A204.1 (cell line): ENCODE data around the gene PNPLA1.

Source experiments
- FAIRE-seq: peaks from 2 replicates; lab custom pipeline; 2012; peaks lifted over from hg19 to GRCh38; lab: Jason Lieb, UNC

Gene PNPLA1

DNA sequence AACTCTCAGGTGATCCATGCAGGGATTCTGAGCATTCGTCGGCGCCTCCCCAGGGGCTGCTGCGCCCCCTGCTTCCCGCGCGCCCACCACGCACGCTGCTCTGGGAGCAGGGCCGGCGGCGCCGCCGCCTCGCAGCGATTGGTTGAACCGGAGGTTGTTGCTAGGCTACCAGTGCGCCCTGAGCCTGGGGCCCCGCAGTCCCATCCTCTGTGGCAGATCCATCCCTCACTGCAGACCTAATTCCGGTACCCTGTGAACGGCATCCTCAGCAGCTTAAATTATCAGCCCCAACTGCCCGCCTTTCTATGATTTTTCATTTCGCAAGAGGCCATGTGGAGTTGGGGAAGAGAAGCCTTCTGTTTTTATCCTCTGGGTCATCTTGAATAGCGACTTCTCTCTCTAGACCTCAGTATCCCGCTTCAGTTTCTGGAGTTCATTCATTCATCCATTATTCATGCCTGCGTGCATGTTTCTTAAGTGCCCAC is 15.4 kb downstream of the PNPLA1 start:
- FAIRE-seq: no peak

DNA sequence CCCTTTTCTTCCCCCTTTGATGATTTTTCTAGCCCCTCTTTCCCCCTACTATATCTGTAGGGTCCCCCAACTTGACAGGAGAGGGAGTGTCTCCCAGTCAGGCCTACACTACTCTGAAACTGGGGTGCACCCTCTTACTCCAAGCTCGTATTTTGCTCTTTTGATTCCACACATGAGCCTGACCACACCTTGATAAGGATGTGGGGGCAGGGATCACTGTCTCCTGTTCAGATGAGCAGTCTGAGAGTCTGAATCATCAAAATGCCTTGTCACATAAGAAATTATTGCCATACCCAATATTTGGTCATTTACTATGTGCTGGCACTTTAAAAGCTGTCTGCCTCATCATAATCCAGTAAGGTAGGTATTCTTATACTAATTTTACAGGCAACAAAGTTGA is 15.9 kb downstream of the PNPLA1 start:
- FAIRE-seq: no peak

DNA sequence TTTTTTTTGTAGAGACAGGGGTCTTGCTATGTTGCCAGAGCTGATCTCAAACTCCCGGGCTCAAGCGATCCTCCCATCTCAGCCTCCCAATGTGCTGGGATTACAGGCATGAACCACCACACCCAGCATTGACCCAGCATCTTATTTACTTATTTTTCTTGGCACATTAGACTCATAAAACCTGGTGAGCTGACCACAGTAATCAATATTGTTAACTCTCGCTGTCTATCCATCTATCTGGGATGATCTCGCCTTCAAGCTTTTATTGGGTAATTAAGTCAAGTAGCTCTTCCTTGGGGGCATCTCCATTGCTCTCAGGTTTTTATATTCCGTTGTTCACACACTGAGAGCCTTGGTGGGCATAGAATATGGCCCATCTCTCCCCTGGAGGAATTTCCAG is 17.0 kb downstream of the PNPLA1 start:
- no peak for FAIRE-seq

DNA sequence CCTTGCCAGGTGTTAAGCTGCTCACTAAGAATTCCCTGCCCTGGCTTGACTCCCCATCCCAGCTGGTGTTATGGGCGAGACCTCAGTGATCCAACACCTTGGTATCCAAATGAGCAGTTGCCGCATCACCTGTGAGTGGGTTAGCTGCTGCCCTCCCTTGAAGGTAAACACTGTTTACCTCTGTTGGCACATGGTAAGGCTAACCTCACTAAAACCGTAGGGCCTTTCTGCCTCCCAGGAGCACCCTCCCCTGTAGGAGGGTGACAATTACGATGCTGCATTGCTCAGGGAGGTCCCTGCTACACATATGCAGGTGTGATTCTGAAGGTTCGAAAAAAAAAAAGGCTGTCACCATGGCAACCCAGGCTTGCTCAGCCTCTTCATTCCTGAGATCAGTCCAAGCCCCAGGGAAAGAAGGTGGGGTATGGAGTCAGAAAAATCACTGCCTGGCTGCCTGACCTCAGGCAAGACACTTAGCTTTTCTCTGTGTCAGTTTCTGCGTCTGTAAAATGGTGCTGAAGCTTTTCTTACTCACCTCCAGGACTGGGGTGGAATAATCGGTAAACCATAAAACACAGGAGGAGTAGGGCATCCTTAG is 19.5 kb downstream of the PNPLA1 start:
- FAIRE-seq: no peak

DNA sequence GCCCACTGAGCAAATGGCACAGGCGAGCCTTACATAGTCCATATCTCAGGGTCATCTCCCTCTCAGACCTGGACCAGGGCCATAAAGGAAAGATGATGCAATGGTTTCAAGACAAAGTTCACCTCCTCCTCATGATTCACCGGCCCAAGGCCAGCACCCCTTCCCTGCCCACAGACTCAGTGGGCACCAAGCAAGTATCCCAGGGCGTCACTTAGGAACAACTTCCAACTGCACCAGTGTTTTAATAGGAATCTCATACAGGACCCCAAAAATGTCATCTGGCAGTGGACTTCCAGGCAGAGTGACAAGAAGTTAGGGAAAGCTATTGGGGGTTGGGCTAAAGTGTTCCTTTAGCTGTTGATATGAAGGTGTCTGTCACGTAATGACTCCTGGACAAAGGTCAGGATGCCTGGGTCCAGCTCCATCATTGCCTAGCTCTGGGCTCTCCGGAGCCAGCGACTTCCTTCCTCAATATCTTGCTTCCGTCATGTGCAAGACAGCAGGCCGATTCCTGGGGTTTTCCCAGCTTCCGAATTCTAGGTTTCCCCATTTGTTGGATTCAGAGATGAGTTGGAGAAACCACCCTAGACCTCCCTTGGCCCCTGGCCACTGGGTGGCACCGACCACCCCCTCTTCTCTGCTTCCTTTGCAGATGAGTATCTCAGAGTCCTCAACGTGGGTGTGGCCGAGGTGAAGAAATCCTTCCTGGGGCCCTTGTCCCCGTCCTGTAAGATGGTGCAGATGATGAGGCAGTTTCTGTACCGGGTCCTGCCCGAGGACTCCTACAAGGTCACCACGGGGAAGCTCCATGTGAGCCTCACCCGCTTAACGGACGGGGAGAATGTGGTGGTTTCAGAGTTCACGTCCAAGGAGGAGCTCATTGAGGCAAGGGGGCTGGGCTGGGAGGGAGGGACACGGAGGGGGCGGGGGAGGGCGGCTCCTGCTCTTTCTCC is 21.1 kb downstream of the PNPLA1 start:
- FAIRE-seq: no peak

DNA sequence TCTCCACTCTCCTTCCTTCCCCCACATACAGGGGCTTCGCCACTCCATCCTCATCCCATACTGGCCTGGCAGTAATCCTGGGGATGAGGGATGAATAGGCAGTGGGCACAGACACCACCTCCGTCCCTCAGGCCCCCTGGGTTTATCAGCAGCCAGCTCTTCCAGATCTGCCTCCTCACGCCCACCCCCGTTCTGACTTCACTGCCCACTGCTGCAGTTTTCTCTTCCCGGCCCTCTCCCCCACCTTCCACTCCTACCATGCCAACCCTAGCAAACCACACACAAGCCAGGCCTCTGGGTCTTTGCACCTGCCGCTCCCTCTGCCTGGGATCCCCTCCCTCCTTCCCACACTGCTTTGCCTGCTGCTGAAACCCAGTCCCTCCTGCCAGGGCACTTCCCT is 22.3 kb downstream of the PNPLA1 start:
- FAIRE-seq: no peak

DNA sequence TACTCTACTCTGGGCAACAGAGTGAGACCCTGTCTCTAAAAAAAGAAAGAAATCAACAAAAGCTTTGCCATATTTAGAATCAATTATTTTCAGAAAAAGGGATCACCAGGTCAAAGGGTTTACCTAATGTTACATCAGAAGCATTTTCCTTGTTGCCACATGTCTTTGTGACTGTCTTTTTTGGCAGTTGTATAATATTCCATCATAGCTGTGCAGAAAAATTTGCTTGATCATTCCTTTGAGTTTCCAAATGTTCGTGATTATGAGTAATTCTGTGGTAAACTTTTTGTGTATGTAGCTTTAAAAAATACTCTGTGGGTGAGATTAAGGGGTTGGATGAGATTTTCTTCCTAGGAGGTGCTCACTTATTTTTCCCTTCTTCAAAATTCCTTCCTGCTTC is 26.4 kb downstream of the PNPLA1 start:
- no peak for FAIRE-seq

DNA sequence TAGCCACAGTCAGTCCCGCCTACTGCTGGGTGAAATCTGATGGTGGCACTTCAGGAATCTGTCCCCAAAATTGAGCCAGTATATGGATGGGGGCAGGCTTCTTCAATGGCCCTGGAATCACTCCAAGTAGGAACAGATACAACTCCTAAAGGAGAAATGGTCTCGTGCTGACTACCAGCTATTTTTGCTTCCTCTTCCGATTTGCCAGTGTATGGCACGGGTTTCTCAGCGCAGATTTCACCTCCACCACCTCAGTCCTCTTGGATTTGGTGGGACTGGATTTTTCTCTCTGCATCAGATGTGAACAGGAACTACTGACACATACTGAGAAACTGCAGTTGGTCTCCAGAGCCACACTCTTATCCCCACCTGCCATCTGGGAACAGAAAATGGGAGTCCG is 27.2 kb downstream of the PNPLA1 start:
- FAIRE-seq: no peak

DNA sequence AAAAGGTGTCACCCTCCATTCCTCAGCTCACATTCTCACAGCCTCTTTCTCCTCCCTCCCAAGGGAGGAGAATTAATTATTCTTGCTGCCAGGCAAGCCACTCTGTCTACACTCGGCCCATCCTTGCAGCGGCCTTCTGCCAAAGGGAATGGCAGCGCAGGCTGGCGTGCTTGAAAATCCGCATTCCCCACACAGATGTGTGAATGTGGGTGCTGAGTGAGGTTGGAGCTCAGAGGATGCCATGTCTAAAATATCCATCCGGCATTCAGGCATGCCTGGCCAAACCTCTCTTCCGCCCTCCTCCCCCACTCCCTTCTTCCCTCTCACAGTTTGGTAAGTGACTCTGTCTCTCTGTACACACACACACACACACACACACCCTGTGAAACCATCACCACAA is 27.7 kb downstream of the PNPLA1 start:
- no peak for FAIRE-seq

DNA sequence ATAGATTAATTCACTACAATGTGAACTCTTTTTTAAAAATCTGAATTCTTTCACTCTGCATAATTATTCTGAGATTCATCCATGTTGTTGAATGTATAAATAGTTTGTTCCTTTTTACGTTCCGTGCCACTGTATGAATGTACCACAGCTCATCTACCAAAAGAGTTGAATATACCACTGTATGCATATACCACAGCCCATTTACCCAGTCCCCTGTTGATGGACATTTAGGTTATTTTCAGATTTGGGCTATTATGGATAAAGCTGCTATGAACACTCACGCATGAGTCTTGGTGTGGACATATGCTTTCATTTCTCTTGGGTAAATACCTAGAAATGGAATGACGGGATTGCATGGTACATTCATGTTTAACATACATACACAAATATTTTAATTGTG is 28.2 kb downstream of the PNPLA1 start:
- no peak for FAIRE-seq

DNA sequence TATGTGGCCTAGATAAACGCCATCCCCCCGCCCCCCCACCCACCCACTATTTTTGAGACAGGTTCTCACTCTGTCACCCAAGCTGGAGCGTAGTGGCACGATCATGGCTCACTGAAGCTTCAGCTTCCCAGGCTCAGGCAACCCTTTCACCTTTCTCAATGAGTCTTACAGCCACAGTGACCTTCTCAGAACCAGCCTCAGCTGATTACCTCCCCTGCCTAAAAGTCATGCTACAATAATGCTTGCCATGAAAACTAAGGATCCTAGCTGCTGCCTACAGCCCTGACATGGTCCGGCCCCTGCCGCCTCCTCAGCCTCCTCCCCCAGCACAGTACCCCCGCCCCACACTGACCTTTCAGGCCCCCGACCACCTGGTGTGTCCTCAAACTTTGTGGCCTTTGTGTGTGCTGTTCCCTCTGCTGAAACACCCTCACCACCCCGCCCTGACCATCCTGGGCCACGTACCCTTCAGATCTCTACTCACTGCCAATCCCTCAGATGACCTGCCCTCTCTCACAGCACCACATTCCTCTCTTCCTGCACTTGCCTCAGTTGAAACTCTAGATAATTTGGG is 31.3 kb downstream of the PNPLA1 start:
- no peak for FAIRE-seq

DNA sequence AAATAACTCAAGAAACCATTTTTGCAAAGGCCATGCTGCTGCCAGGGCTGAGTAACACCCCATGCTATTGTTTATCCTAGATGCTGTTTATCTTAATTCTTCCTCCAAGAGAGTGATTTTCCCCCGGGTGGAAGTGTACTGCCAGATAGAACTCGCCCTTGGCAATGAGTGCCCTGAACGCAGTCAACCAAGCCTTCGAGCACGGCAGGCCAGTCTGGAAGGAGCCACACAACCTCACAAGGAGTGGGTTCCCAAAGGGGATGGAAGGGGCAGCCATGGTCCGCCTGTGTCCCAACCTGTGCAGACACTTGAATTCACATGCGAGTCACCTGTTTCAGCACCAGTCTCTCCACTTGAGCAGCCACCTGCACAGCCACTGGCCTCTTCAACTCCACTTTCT is 31.9 kb downstream of the PNPLA1 start:
- FAIRE-seq: no peak

DNA sequence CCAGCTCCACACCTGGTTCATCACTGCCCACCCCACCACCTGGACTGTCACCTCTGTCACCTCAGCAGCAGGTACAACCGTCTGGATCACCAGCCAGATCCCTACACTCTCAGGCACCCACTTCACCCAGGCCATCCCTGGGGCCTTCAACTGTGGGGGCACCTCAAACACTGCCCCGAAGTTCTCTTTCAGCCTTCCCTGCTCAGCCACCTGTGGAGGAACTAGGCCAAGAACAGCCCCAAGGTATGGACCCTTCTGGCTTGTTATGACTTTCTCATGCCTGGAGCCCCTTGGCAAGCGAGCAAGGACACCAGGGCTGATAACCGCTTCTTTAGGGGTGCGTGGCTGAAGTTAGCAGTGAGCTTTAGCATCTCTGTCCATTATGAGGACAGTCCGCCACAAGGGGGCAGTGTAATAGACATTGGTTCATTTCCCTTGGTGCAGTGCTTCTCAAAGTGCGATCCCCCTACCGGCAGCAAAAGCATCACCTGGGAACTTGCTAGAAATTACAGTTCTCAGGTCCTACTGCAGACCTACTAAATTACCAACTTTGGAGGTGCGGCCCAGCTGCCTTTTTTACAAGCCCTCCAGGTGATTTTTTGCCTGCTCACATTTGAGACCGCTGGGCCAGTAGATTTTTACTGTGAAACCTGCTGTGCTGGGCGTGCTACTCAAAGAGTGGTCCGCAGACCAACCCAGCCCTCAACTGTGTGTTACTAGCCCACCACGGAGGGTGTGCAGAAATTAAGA is 32.5 kb downstream of the PNPLA1 start:
- no peak for FAIRE-seq

DNA sequence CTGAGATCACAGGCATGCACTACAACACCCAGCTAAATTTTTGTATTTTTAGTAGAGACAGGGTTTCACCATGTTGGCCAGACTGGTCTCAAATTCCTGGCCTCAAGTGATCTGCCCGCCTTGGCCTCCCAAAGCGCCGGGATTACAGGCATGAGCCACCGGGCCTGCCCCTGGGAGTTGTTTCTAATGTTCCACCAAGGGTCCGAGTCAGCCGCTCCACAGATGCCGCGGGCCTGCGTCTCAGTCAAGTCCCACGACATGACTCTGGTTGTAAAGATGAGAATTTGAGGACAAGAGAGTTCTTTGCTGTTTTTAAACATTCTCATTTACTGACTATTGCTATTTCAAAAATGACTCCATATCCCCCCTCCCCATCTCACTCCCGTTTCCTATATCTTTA is 36.0 kb downstream of the PNPLA1 start:
- no peak for FAIRE-seq

DNA sequence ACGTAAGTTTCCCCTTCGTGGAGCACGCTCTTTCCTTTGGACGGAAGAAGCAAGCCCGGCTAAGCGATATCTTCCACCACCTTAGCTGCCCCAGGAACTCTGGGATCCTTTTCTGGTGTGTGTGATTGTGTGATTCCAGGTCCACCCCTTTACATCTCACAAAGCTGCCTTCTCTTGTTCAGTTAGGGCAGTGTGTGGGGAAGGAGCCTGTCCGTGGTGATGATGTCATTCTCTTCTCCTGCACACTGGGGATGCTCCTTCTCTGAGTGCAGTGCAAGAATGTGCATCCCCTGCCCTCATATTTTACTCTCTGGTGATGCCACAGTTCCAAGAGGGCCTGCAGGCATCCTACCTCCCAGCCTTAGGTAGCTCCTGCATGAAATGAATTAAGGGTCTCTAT is 36.5 kb downstream of the PNPLA1 start:
- FAIRE-seq: no peak

DNA sequence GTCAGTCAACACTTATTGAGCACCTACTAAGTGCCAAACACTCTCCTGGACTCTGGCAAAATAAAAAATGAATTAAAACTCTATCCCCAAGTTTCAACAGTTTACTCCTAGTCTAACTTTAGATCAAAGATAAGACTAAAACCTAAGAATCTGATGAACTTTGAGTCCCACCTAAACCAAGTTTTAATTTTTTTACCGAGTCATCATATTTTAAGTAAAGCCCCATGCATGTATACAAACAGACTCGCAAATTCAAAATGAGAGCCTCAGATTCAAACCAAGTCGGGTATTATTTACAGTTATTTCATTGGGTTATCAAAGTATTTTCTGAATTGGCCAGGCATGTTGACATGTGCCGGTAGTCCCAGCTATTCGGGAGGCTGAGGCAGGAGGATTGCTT is 38.7 kb downstream of the PNPLA1 start:
- no peak for FAIRE-seq

DNA sequence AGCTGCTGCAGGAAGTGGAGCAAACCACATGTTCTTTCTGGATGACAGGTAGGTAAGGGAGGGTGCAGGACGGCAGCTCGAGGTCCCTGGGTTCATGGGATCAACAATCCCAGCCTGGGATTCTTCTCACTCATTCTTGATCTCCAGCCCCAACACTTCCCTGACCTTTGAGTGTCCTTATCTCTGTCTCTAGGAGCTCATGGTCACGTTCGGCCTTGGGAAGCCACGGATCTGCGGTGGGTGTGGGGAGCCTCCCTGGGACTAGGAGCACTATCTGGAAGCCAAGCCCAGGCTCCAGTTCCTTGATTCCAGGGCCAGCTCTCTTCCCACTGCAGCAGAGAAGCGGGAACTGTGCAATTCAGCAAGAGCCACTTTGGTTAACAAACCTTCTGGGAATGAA is 39.3 kb downstream of the PNPLA1 start:
- no peak for FAIRE-seq

DNA sequence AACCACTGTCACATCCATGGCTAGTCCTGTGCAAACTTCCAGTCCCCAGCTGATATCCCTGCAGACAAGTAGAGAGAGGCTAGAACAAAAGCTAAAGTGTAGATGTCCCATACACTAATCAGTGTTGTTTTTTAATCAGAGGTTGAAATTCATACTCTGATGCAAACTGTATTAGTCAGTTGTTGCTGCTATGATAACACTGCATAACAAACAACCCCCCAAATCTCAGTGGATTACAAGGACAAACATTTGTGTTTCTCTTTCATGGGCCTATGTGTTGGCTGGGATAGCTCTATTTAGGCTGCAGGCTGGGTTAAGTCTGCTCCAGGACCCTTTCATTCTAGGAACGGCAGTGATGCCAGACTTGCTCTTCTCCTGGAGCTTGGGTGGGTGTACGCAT is 40.0 kb downstream of the PNPLA1 start:
- FAIRE-seq: no peak

DNA sequence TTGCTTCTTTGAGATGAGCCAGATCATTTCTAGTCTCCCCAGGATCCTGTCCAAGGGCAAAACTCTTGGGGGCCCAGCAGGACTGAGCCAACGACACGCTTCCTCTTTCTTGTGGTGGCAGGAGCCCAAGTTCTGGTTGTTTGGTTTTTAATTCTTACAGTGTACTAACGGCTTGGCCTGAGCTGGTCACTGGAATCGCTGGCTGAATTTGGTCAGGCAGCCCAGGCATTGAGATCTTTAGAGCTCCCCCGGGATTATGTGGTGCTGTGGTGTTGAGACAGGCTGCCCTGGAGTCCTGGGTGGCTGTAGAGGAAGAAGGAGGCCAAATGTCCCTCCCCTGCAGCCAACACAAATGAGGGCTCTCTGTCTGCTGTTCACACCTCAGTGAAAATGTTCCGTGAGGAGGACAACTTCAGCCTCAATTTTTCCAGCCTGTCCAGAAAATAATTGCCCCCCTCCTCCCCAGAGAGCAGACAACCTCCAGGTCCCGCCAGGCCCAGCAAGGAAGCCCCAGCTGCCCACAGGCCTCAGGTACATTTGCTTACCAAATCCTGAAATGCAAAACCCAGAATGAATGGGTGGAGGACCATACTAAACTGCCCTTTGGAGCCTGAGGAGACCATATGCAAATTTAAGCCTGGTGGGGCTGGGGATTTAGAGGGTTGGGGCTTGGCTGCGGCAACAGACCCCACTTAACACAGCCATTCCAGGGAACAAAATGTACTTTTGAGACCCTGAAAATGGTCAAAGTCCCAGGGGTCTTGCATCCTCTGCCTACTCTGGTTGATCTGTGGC is 43.2 kb downstream of the PNPLA1 start:
- no peak for FAIRE-seq

DNA sequence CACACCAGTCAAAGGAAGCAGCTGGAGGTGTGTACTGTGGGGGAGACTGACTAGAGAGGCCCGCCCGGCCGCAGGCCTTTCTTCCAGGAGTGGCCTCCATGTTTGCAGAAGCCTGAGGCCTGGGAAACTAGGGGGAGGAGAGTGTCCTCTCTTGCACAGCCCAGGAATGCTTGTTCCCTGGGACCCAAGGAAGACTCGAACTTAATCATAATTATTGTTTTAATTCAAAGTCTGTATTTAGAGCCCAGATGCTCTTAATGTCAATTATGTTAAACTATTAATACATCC is 43.7 kb downstream of the PNPLA1 start:
- FAIRE-seq: no peak

DNA sequence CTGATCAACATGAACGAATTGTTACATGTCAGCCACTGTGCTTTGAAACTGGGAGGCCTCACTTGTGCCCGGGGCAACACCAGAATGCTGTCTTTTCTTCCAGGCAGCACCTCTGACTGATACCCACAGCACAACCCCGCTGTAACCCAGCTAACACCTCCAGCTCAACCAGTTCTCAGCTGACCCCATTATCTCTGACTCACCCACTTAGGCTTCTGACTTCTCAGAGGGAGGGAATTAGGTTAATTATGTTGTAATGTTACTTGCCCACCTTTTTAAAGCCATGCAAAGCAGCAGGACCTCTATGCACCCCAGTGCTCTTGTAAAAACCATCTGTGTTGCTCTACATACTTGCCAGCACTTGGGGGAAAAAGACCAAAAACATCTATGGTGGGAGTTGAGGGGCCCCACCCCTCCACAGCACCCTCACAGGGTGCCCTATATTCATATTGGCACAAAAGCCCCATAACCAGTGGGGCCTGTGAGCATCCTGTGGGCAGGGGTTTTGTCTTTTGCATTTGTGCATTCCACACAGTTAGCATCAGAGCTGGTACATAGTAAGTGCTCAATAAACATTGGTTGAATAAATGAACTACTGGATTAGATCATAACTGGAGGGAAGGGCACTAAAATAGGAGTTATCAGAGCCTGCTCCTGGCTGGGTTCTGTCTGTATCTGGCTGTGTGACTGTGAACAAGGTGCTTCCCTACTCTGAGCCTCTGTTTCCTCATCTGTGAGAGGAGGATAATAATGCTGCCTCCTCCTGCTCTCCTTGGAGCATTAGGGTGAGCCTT is 44.6 kb downstream of the PNPLA1 start:
- FAIRE-seq: no peak
